ENCODE data around the gene ILF3.
"Not testable (repeated sequence)": the region's sequence is repeated elsewhere in the genome, so short reads cannot be mapped to it uniquely, and the experiment has no call there.

The ILF3 gene

DNA sequence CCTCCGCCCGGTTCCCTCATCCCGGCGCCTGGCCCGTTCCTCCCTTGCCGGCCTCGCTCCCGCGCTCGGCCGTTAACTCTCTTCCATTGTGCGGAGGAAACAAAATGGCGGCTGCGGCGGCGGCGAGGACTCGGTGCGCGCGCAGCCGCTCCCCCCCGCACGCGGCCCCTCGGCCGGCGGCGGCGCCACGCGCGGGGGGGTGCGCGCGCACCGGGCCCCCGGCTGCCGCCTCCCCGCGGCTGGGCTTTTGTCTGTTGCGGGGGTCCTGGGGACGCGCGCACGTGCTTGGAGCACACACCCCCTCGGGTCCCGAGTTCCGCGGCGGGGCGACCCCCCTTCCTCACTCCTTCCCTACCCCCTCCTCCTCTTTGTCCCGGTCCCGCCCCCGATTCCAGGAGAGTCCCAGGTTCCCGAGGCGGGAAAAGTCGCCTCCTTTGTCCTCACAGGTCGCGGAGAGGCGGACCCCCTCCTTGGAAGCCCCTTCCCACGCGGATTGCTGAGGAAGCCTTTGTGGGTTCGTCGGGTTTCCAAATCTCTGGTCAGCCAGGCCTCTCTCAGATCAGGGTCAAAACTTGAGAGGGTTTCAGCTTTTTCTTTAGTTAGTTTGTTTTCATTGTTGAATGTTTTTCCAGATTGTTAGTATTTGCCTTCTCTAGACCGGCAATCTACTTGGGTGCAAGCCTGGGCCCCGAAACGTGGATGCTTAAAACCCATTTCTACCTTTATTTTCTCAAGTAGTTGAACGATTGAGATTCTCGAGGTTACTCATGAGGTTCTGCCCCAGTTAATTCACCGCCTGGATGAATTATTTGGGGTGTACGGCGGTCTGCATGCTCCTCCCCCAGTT is 687 bp downstream of the ILF3 start:
- H3K9ac ChIP-seq (ENCODE audit: low read length in 5 of 5), result peak overlapping the region; percentile 82 to 94 (median 84)
- peak overlapping the region; percentile 89 for H3K27ac ChIP-seq (ENCODE audit: low read depth, low read length)
- peaks cover 0 to 2% (median 0%) of the 10 kb centered on the region in 5 donors for H3K36me3 ChIP-seq (ENCODE audit: control insufficient read depth in 5 of 5, insufficient read depth in 5 of 5, low read length in 5 of 5)
- H3K4me3 ChIP-seq (ENCODE audit: low read depth in 1 of 5, low read length in 5 of 5), result peak overlapping the region; percentile 73 to 97 (median 78)
- peaks cover 8 to 41% (median 32%) of the 10 kb centered on the region in 5 donors for H3K4me1 ChIP-seq (ENCODE audit: control insufficient read depth in 5 of 5, insufficient read depth in 5 of 5, low read length in 5 of 5)
- H3K27me3 ChIP-seq (ENCODE audit: control insufficient read depth in 5 of 5, insufficient read depth in 4 of 5, low read length in 5 of 5), result no peaks in the 10 kb centered on the region
- H3K9me3 ChIP-seq (ENCODE audit: control insufficient read depth in 5 of 5, low read length in 5 of 5), result no peaks in the 10 kb centered on the region

DNA sequence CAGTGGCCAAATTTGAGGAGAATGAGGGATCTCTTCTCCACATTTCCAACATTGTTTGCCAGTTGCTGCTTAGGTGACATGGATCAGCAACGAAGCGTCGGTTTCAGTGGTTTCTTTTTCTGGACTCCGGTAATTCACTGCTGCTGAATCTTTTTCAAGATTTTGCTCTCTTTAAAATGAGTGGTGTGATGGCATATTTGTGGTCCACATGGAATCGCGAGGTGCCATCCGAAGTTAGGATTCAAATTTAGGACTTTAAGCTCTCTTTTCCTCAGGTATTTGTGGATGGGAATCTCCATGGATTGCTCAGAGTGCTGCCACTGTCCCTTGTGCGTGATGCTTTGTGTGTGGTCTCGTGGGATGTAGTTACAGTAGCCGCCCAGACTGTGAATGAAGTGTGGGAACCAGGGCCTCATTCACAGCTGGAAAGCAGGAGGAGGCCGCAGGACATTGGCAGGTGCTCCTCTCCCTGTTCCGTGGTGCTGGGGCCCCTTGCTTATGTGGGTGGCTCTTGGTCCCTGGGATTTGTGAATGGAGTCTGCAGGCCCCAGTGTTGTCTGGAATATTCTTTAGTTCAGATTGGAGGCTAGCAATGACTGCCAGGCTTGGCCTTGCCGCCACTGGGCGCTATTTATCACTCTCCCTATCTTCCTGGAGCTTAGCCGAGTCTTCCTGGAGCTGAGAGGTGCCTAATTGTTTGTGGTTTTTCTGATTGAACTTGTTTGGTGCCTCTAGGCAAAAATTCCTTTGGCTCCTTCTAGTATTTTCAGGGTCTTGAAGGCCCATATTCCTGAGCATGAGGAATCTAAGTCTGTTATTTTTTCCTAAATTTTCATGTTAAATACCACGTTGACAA is 1.5 kb downstream of the ILF3 start:
- Histone ChIP-seq H3K27ac (ENCODE audit: low read depth, low read length) (peak overlapping the region; percentile 89), H3K36me3 (ENCODE audit: control insufficient read depth in 5 of 5, insufficient read depth in 5 of 5, low read length in 5 of 5) (peaks cover 0 to 2% (median 0%) of the 10 kb centered on the region in 5 donors), H3K9me3 (ENCODE audit: control insufficient read depth in 5 of 5, low read length in 5 of 5) (no peaks in the 10 kb centered on the region), H3K27me3 (ENCODE audit: control insufficient read depth in 5 of 5, insufficient read depth in 4 of 5, low read length in 5 of 5) (no peaks in the 10 kb centered on the region), H3K4me1 (ENCODE audit: control insufficient read depth in 5 of 5, insufficient read depth in 5 of 5, low read length in 5 of 5) (peaks cover 8 to 45% (median 35%) of the 10 kb centered on the region in 5 donors), H3K4me3 (ENCODE audit: low read depth in 1 of 5, low read length in 5 of 5) (peak overlapping the region; percentile 73 to 97 (median 78)), H3K9ac (ENCODE audit: low read length in 5 of 5) (peak overlapping the region; percentile 82 to 94 (median 84))

DNA sequence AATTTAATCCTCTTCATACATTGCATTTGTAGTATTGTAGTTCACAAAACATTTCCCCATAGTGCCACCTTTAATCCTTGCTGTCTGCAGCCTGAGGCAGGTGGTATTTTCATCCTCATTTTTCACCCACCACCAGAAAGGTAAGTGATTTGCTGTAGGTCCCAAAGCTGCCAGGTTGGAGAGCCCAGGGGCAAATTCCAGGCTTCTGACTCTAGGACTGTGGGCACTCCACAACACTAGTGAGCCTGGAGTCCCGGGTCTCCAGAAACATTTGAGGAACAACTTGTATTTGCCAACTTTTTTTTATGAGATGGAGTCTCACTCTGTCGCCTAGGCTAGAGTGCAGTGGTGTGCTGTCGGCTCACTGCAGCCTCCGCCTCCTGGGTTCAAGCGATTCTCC is 6.2 kb downstream of the ILF3 start:
- Histone ChIP-seq H3K9me3 (ENCODE audit: control insufficient read depth in 5 of 5, low read length in 5 of 5) (no peaks in the 10 kb centered on the region), H3K27me3 (ENCODE audit: control insufficient read depth in 5 of 5, insufficient read depth in 4 of 5, low read length in 5 of 5) (no peaks in the 10 kb centered on the region), H3K4me1 (ENCODE audit: control insufficient read depth in 5 of 5, insufficient read depth in 5 of 5, low read length in 5 of 5) (peaks cover 5 to 32% (median 26%) of the 10 kb centered on the region in 5 donors), H3K4me3 (ENCODE audit: low read depth in 1 of 5, low read length in 5 of 5) (no peak overlapping the region), H3K9ac (ENCODE audit: low read length in 5 of 5) (peak overlapping the region in 1 of 5 donors; percentile 16), H3K36me3 (ENCODE audit: control insufficient read depth in 5 of 5, insufficient read depth in 5 of 5, low read length in 5 of 5) (peaks cover 0 to 7% (median 4%) of the 10 kb centered on the region in 5 donors), H3K27ac (ENCODE audit: low read depth, low read length) (no peak overlapping the region)

DNA sequence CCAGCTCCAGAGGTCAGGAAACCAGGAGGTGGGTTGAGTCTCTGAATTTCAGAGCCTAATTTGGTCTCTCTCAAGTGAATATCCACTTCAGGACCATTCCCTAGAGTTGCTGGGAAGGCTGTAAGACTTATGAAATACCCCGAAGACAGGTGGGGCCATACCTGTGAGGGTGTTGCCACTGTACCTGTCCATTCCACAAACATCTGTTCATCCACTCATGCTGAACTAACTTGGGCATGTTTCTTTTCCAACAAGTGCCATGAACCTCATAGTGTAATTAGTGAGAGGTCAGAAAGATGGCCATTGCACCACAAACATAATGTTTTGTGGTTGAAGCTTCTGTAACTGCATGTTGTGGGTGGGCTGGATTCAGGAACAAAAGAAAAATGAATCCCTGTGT is 7.8 kb downstream of the ILF3 start:
- H3K27me3 ChIP-seq (ENCODE audit: control insufficient read depth in 5 of 5, insufficient read depth in 4 of 5, low read length in 5 of 5), result no peaks in the 10 kb centered on the region
- H3K27ac ChIP-seq (ENCODE audit: low read depth, low read length), result no peak overlapping the region
- H3K4me1 ChIP-seq (ENCODE audit: control insufficient read depth in 5 of 5, insufficient read depth in 5 of 5, low read length in 5 of 5), result peaks cover 0 to 20% (median 15%) of the 10 kb centered on the region in 5 donors
- no peaks in the 10 kb centered on the region for H3K9me3 ChIP-seq (ENCODE audit: control insufficient read depth in 5 of 5, low read length in 5 of 5)
- H3K9ac ChIP-seq (ENCODE audit: low read length in 5 of 5), result no peak overlapping the region
- no peak overlapping the region for H3K4me3 ChIP-seq (ENCODE audit: low read depth in 1 of 5, low read length in 5 of 5)
- peaks cover 0 to 8% (median 4%) of the 10 kb centered on the region in 5 donors for H3K36me3 ChIP-seq (ENCODE audit: control insufficient read depth in 5 of 5, insufficient read depth in 5 of 5, low read length in 5 of 5)

GRCh38 chr19:10662384-10663251 is 8.5 kb downstream of the ILF3 start:
- Histone ChIP-seq H3K36me3 (ENCODE audit: control insufficient read depth in 5 of 5, insufficient read depth in 5 of 5, low read length in 5 of 5) (peaks cover 0 to 10% (median 4%) of the 10 kb centered on the region in 5 donors), H3K4me3 (ENCODE audit: low read depth in 1 of 5, low read length in 5 of 5) (no peak overlapping the region), H3K27me3 (ENCODE audit: control insufficient read depth in 5 of 5, insufficient read depth in 4 of 5, low read length in 5 of 5) (no peaks in the 10 kb centered on the region), H3K9ac (ENCODE audit: low read length in 5 of 5) (peak overlapping the region in 1 of 5 donors; percentile 28), H3K9me3 (ENCODE audit: control insufficient read depth in 5 of 5, low read length in 5 of 5) (no peaks in the 10 kb centered on the region), H3K4me1 (ENCODE audit: control insufficient read depth in 5 of 5, insufficient read depth in 5 of 5, low read length in 5 of 5) (peaks cover 0 to 19% (median 17%) of the 10 kb centered on the region in 5 donors), H3K27ac (ENCODE audit: low read depth, low read length) (no peak overlapping the region)

DNA sequence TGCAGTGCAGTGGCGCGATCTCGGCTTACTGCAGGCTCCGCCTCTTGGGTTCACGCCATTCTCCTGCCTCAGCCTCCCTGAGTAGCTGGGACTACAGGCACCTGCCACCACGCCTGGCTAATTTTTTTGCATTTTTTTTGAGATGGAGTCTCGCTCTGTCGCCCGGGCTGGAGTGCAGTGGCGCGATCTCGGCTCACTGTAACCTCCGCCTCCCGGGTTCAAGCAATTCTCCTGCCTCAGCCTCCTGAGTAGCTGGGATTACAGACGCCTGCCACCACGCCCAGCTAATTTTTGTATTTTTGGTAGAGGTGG is 9.1 kb downstream of the ILF3 start:
- not testable (repeated sequence) for H3K4me3 ChIP-seq (ENCODE audit: low read depth in 1 of 5, low read length in 5 of 5); H3K27ac ChIP-seq (ENCODE audit: low read depth, low read length); H3K9ac ChIP-seq (ENCODE audit: low read length in 5 of 5); H3K27me3 ChIP-seq (ENCODE audit: control insufficient read depth in 5 of 5, insufficient read depth in 4 of 5, low read length in 5 of 5); H3K9me3 ChIP-seq (ENCODE audit: control insufficient read depth in 5 of 5, low read length in 5 of 5)
- H3K4me1 ChIP-seq (ENCODE audit: control insufficient read depth in 5 of 5, insufficient read depth in 5 of 5, low read length in 5 of 5), result peaks cover 0 to 25% (median 23%) of the 10 kb centered on the region in 5 donors
- H3K36me3 ChIP-seq (ENCODE audit: control insufficient read depth in 5 of 5, insufficient read depth in 5 of 5, low read length in 5 of 5), result peaks cover 0 to 13% (median 7%) of the 10 kb centered on the region in 5 donors

DNA sequence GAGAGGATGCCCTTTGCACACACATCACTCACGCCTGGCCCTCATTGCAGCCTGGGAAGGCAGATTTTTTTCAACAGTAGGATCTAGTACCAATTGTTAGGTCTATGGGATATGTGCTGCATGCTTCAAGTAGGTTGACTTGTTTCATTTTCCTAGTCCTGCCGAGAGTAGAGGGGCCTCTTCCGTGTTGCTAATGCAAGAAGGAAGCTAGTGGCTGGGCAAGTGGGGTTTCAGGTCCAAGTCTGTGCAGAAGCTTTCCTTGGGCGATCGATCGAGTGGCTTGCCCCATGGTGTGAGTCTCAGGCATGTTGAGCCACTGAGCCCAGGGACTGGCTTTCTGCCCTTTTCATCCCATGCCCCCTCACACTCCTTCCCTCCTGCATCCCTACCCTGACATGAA is 13.7 kb downstream of the ILF3 start:
- H3K27ac ChIP-seq (ENCODE audit: low read depth, low read length), result no peak overlapping the region

GRCh38 chr19:10669246-10669645 is 15.1 kb downstream of the ILF3 start:
- Histone ChIP-seq H3K9ac (ENCODE audit: low read length in 5 of 5) (no peak overlapping the region), H3K27ac (ENCODE audit: low read depth, low read length) (no peak overlapping the region), H3K36me3 (ENCODE audit: control insufficient read depth in 5 of 5, insufficient read depth in 5 of 5, low read length in 5 of 5) (peaks cover 3 to 35% (median 26%) of the 10 kb centered on the region in 5 donors), H3K27me3 (ENCODE audit: control insufficient read depth in 5 of 5, insufficient read depth in 4 of 5, low read length in 5 of 5) (no peaks in the 10 kb centered on the region), H3K4me3 (ENCODE audit: low read depth in 1 of 5, low read length in 5 of 5) (no peak overlapping the region), H3K9me3 (ENCODE audit: control insufficient read depth in 5 of 5, low read length in 5 of 5) (no peaks in the 10 kb centered on the region), H3K4me1 (ENCODE audit: control insufficient read depth in 5 of 5, insufficient read depth in 5 of 5, low read length in 5 of 5) (peaks cover 0 to 18% (median 8%) of the 10 kb centered on the region in 5 donors)

More for the DNA sequence above, 13.7 kb downstream of the ILF3 start:
- H3K27me3 ChIP-seq (ENCODE audit: control insufficient read depth in 5 of 5, insufficient read depth in 4 of 5, low read length in 5 of 5), result no peaks in the 10 kb centered on the region
- no peak overlapping the region for H3K4me3 ChIP-seq (ENCODE audit: low read depth in 1 of 5, low read length in 5 of 5)
- no peak overlapping the region for H3K9ac ChIP-seq (ENCODE audit: low read length in 5 of 5)
- no peaks in the 10 kb centered on the region for H3K9me3 ChIP-seq (ENCODE audit: control insufficient read depth in 5 of 5, low read length in 5 of 5)
- H3K4me1 ChIP-seq (ENCODE audit: control insufficient read depth in 5 of 5, insufficient read depth in 5 of 5, low read length in 5 of 5), result peaks cover 0 to 20% (median 11%) of the 10 kb centered on the region in 5 donors
- peaks cover 0 to 24% (median 22%) of the 10 kb centered on the region in 5 donors for H3K36me3 ChIP-seq (ENCODE audit: control insufficient read depth in 5 of 5, insufficient read depth in 5 of 5, low read length in 5 of 5)

DNA sequence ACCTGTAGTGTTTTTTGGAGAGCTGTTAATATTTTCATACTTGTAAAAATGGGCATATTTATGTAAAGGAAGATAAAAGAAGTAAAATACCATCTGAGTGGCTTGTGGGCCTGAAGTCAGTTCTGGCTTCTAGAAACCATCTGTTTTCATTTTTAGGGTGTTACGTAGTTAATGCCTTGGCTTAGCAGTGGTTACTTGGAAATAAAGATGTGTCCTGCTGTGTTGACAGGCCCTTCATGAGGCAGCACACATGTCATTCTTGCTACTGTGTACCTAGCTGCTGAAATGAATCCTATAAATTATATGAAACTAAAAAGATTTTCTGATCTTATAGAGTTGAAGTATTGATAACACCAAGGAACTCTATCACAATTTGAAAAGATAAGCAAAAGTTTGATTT is 16.0 kb downstream of the ILF3 start:
- no peak overlapping the region for H3K4me3 ChIP-seq (ENCODE audit: low read depth in 1 of 5, low read length in 5 of 5)
- peaks cover 3 to 37% (median 26%) of the 10 kb centered on the region in 5 donors for H3K36me3 ChIP-seq (ENCODE audit: control insufficient read depth in 5 of 5, insufficient read depth in 5 of 5, low read length in 5 of 5)
- no peaks in the 10 kb centered on the region for H3K9me3 ChIP-seq (ENCODE audit: control insufficient read depth in 5 of 5, low read length in 5 of 5)
- no peaks in the 10 kb centered on the region for H3K27me3 ChIP-seq (ENCODE audit: control insufficient read depth in 5 of 5, insufficient read depth in 4 of 5, low read length in 5 of 5)
- H3K27ac ChIP-seq (ENCODE audit: low read depth, low read length), result no peak overlapping the region
- H3K4me1 ChIP-seq (ENCODE audit: control insufficient read depth in 5 of 5, insufficient read depth in 5 of 5, low read length in 5 of 5), result peaks cover 0 to 18% (median 8%) of the 10 kb centered on the region in 5 donors
- H3K9ac ChIP-seq (ENCODE audit: low read length in 5 of 5), result no peak overlapping the region
